Central memory CD4-positive, alpha-beta T cell (primary cell): ENCODE results near the gene CHIC2.
"Not testable (repeated sequence)": the region's sequence is repeated elsewhere in the genome, so short reads cannot be mapped to it uniquely, and the experiment has no call there.

Experiments used
- DNase-seq: peaks from one replicate; pipeline ENCODE4 v3.0.0; 2022

Gene CHIC2

GRCh38 chr4:54056360-54056759 lies 8.0 kb downstream of the CHIC2 start:
- no peak for DNase-seq

GRCh38 chr4:54055494-54055893 lies 8.9 kb downstream of the CHIC2 start:
- DNase-seq: no peak

DNA sequence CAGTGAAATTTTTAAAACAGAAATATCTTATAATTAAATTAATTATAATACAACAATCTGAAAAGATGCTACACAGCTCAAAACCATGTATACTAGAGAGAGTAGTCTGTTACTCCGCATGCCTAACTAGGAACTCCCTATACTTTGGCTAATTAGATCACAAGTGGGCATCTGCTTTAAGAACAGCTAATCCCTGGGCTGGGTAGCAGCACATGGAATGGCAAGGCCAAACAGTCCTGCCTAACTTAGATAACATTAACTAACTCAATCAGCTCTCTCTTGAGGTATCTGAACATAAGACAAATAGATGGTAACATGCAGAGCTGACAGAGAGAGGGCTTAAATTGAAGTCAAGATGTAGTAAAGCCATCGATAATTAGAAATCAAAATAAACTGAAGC lies 9.9 kb downstream of the CHIC2 start:
- DNase-seq: no peak

DNA sequence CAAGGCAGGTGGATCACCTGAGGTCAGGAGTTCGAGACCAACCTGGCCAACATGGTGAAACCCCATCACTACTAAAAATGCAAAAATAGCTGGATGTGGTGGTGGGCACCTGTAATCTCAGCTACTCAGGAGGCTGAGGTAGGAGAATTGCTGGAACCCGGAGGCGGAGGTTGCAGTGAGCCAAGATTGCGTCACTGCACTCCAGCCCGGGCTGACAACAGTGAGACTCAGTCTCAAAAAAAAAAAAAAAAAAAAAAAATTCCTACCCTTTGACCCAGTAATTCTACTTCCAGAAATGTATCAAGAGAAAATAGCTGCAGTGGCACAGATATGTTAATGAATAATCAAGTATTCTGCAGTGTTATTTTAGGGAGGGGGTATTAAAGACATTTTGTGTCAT lies 11.1 kb downstream of the CHIC2 start:
- DNase-seq: not testable (repeated sequence)

GRCh38 chr4:54050214-54050904 lies 14.0 kb downstream of the CHIC2 start:
- no peak for DNase-seq

DNA sequence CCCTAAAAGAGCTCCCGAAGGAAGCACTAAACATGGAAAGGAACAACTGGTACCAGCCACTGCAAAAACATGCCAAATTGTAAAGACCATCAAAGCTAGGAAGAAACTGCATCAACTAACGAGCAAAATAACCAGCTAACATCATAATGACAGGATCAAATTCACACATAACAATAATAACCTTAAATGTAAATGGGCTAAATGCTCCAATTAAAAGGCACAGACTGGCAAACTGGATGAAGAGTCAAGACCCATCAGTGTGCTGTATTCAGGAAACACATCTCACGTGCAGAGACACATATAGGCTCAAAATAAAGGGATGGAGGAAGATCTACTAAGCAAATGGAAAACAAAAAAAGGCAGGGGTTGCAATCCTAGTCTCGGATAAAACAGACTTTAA lies 20.8 kb downstream of the CHIC2 start:
- DNase-seq: not testable (repeated sequence)

DNA sequence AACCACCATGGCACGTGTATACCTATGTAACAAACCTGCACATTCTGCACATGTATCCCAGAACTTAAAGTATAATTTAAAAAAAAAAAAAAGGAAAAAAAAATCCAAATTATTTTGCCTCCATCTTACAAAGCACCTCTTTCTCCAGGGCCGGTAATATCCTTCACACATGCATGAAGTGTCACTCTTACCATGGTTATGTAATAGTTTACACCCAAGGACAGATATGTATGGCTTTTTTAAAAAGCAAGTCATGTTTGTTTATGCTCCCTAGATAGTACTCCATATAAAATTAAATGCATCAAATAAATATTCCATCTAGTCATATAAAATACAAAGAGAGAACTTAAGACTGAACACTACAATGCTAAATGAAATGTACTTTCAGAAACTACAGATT lies 22.5 kb downstream of the CHIC2 start:
- no peak for DNase-seq

GRCh38 chr4:54041100-54041499 lies 23.3 kb downstream of the CHIC2 start:
- no peak for DNase-seq

GRCh38 chr4:54038056-54038455 lies 26.3 kb downstream of the CHIC2 start:
- no peak for DNase-seq

- DNase-seq: no peak
Observed at GRCh38 chr4:54036184-54036583, 28.2 kb downstream of the CHIC2 start.

GRCh38 chr4:54032558-54033135 lies 31.8 kb downstream of the CHIC2 start:
- DNase-seq: no peak

DNA sequence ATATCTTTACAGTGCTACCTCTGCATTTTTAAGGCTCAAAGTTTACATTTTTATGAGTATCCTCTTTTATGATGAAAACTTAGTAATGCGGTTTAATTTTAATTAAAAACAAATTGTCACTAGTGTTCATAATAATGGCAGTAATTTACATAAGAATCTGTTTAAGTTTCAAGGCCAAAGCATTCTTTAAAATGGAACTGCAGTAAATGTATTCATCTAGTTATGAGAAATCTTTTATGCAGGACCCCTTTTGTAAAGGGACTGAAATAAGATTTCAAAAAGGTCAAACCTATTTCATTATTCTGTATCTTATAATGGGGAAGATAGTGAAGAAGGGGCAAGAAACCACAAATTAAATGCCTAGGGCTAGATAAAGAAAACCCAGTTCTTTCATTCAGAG lies 37.1 kb downstream of the CHIC2 start:
- no peak for DNase-seq

- no peak for DNase-seq
Observed at GRCh38 chr4:54025582-54025981, 38.8 kb downstream of the CHIC2 start.

DNA sequence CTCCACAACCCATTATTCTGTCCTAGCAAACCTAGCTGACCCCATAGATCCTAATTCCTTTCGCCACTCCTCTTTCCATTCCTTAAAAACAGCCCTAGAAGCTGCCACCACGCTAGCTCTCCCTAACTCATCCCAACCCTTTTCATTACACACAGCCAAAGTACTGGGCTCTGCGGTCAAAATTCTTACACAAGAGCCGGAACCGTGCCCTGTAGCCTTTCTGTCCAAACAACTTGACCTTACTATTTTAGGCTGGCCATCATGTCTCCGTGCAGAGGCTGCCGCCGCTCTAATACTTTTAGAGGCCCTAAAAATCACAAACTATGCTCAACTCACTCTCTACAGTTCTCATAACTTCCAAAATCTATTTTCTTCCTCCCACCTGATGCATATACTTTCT lies 41.4 kb downstream of the CHIC2 start:
- not testable (repeated sequence) for DNase-seq

DNA sequence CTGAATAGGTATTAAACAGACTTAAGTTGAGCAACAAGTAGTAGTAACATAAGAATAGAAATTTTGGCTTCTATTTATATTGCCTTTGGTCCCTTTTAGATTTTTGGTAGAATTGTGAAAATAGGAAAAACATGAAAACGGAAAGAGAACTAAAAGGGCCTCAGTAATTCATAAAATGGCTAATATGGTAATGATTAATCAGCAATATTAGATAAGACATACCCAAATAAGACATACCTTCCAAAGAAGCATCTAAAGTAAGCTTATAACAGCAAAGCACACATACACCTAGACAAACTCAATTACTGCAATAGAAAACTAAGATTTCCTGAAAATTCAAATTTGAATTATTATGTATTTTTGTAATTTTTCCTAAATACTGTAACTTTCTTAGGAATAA lies 46.4 kb downstream of the CHIC2 start:
- no peak for DNase-seq

- DNase-seq: no peak
Observed at GRCh38 chr4:54017308-54017707, 47.1 kb downstream of the CHIC2 start.

GRCh38 chr4:54016504-54016903 lies 47.9 kb downstream of the CHIC2 start:
- no peak for DNase-seq

DNA sequence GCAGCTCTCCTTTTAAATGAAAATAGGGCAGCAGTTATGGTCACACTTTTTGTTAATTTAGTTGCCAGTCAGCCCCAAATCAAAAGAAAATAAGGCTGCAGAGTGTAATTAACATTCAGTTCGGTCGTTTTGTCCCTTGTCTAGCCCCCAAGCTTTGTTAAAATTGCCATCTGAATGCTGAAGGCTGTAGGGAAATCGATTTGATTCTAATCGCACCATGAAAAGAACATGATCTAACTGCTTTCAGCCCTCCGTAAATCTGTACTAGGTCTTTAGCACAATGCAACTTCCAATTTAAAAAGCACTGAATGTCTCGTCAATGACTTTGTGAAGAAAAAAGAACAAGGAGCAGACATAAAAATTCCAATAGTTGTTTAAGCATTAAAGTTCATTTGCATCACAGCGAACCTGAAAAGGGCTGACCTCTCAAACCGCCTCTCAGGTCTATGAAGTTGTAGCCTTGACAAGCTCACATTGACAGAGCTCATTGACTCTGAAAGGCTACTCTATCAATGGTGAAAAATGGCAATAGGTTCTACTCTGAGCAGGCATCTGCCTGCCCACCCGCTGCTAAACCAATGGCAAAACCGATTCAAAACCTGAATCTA lies 48.9 kb downstream of the CHIC2 start:
- DNase-seq: no peak

GRCh38 chr4:54014666-54015160 lies 49.7 kb downstream of the CHIC2 start:
- DNase-seq: no peak

DNA sequence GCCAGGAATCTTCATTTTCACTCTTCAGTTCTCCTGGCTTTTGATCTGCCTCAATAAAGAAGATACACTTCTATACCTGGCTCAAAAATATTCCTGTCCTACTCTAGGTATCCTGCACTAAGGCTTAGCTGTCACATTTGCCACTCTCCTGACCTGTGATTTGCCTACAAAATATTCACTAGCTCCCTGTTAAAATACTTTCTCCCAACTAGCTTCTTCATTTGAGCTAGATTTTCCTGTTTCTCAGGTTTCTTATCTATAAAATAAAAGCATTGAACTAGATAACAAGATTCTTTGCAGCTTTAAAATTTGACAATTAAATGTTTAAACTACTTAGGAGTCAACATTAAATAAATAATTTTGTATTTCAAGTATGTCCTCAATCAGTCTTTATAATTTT lies 53.2 kb downstream of the CHIC2 start:
- DNase-seq: no peak

GRCh38 chr4:54006755-54007154 lies 57.6 kb downstream of the CHIC2 start:
- no peak for DNase-seq

- DNase-seq: no peak
Observed at GRCh38 chr4:54005475-54005874, 58.9 kb downstream of the CHIC2 start.

GRCh38 chr4:54004463-54004862 lies 59.9 kb downstream of the CHIC2 start:
- DNase-seq: no peak

- DNase-seq: no peak
Observed at GRCh38 chr4:54001668-54002365, 62.6 kb downstream of the CHIC2 start.
